Measurements from ENCODE around the gene PTBP3. TPM values are rescaled to one million over a fixed set of nuclear protein-coding genes. Genes with fewer than 3 reads are reported as not detected.

Gene PTBP3
- total and polyA plus RNA-seq, 2 donors (not counting 1 experiment from before 2014, with no cell fraction given) = 16.7 to 28.7 TPM

DNA sequence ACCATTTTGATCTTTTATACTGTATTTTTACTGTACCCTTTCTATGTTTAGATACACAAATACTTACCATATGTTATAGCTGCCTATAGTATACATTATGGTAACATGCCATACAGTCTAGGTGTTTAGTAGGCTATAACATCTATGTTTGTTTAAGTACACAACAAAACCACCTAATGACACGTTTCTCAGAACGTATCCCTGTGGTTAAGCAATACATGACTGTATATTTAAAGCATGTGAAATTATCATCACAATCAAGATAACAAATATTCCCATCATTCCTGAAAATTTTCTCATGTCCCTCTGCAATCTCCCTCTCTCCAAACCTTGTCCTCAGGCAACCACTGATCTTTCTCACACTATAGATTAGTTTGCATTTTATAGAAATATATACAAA lies 91.9 kb downstream of the PTBP3 start:
- peak in 1 of 2 donors; percentile 53 for DNase-seq (ENCODE audit: low read depth in 2 of 2)
- Histone ChIP-seq H3K36me3 (ENCODE audit: control insufficient read depth, insufficient read depth, low read length) (no peaks in the 10 kb centered on the region), H3K9ac (ENCODE audit: insufficient read depth, low read length) (no peak overlapping the region), H2AFZ (ENCODE audit: low read length) (no peak overlapping the region), H3K4me1 (ENCODE audit: control insufficient read depth, extremely low read depth, insufficient read depth, low read length) (no peaks in the 10 kb centered on the region), H3K4me3 (replicated peaks in 1 of 4; ENCODE audit: control extremely low read depth in 1 of 4, insufficient read depth in 1 of 4, low read depth in 3 of 4, low read length in 4 of 4) (no peak overlapping the region), H3K4me2 (ENCODE audit: extremely low read depth, insufficient read depth, low read length) (no peak overlapping the region), H3K27me3 (ENCODE audit: control insufficient read depth, insufficient read depth, low read length) (no peaks in the 10 kb centered on the region), H3K27ac (ENCODE audit: insufficient read depth, low read length) (no peak overlapping the region), H3K9me3 (ENCODE audit: control insufficient read depth, insufficient read depth, low read depth, low read length) (no peaks in the 10 kb centered on the region), H4K20me1 (ENCODE audit: control insufficient read depth, extremely low read depth, insufficient read depth, low read length) (no peaks in the 10 kb centered on the region), H3K79me2 (ENCODE audit: control insufficient read depth, insufficient read depth, low read length) (no peaks in the 10 kb centered on the region)
- TF ChIP-seq, protein P1, sequence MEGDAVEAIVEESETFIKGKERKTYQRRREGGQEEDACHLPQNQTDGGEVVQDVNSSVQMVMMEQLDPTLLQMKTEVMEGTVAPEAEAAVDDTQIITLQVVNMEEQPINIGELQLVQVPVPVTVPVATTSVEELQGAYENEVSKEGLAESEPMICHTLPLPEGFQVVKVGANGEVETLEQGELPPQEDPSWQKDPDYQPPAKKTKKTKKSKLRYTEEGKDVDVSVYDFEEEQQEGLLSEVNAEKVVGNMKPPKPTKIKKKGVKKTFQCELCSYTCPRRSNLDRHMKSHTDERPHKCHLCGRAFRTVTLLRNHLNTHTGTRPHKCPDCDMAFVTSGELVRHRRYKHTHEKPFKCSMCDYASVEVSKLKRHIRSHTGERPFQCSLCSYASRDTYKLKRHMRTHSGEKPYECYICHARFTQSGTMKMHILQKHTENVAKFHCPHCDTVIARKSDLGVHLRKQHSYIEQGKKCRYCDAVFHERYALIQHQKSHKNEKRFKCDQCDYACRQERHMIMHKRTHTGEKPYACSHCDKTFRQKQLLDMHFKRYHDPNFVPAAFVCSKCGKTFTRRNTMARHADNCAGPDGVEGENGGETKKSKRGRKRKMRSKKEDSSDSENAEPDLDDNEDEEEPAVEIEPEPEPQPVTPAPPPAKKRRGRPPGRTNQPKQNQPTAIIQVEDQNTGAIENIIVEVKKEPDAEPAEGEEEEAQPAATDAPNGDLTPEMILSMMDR (conservative IDR thresholded peaks at IDR 0.05 in 1 of 2, IDR thresholded peaks at IDR 0.05 in 1 of 2; ENCODE audit: low read depth in 1 of 2, low read length in 2 of 2) = no peak
- no peak for TF ChIP-seq EZH2 (IDR thresholded peaks at IDR 0.05; ENCODE audit: low read length, missing control alignments)

DNA sequence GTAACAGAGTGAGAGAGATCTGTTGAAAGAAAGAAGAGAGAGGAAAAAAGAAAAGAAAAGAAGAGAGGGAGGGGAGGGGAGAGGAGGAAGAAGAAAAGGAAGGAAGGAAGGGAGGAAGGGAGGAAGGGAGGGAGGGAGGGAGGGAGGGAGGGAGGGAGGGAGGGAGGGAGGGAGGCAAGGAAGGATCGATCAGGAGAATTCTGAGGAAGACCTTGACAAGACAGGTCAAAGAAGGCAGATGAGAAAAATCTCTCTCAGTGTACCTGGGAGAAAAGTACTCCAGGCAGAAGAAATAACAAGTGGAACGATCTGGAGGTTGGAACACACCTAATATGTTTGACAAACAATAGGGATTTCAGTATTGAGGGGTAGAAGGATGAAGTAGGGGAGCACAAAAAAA lies 93.7 kb downstream of the PTBP3 start:
- no peak overlapping the region for H3K27ac ChIP-seq (ENCODE audit: insufficient read depth, low read length)
- no peak for DNase-seq (ENCODE audit: low read depth in 2 of 2)
- TF ChIP-seq EZH2 (IDR thresholded peaks at IDR 0.05; ENCODE audit: low read length, missing control alignments) = no peak
- TF ChIP-seq, protein P1 (conservative IDR thresholded peaks at IDR 0.05 in 1 of 2, IDR thresholded peaks at IDR 0.05 in 1 of 2; ENCODE audit: low read depth in 1 of 2, low read length in 2 of 2) = no peak
- H3K27me3 ChIP-seq (ENCODE audit: control insufficient read depth, insufficient read depth, low read length) = no peaks in the 10 kb centered on the region
- no peaks in the 10 kb centered on the region for H3K9me3 ChIP-seq (ENCODE audit: control insufficient read depth, insufficient read depth, low read depth, low read length)
- H3K36me3 ChIP-seq (ENCODE audit: control insufficient read depth, insufficient read depth, low read length) = no peaks in the 10 kb centered on the region
- no peak overlapping the region for H3K4me3 ChIP-seq (replicated peaks in 1 of 4; ENCODE audit: control extremely low read depth in 1 of 4, insufficient read depth in 1 of 4, low read depth in 3 of 4, low read length in 4 of 4)
- H3K4me2 ChIP-seq (ENCODE audit: extremely low read depth, insufficient read depth, low read length) = no peak overlapping the region
- no peak overlapping the region for H3K9ac ChIP-seq (ENCODE audit: insufficient read depth, low read length)
- no peaks in the 10 kb centered on the region for H4K20me1 ChIP-seq (ENCODE audit: control insufficient read depth, extremely low read depth, insufficient read depth, low read length)
- H3K79me2 ChIP-seq (ENCODE audit: control insufficient read depth, insufficient read depth, low read length) = no peaks in the 10 kb centered on the region
- no peak overlapping the region for H2AFZ ChIP-seq (ENCODE audit: low read length)
- no peaks in the 10 kb centered on the region for H3K4me1 ChIP-seq (ENCODE audit: control insufficient read depth, extremely low read depth, insufficient read depth, low read length)

DNA sequence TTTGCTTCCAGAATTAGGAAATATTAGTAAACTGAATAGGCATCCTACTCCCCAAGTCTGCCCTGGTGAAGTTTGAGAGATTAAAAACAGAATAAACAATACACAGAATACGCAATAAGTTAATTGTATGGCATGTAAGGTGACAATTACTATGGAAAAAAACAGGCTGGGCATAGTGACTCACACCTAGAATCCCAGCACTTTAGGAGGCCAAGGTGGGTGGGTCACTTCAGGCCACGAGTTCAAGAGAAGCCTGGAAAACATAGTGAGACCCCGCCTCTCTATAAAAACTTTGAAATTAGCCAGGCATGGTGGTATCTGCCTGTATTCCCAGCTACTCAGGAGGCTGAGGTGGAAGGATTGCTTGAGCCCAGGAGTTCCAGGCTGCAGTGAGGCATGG lies 94.1 kb downstream of the PTBP3 start:
- Histone ChIP-seq H3K27me3 (ENCODE audit: control insufficient read depth, insufficient read depth, low read length) (no peaks in the 10 kb centered on the region), H3K9ac (ENCODE audit: insufficient read depth, low read length) (no peak overlapping the region), H2AFZ (ENCODE audit: low read length) (no peak overlapping the region), H3K4me3 (replicated peaks in 1 of 4; ENCODE audit: control extremely low read depth in 1 of 4, insufficient read depth in 1 of 4, low read depth in 3 of 4, low read length in 4 of 4) (no peak overlapping the region), H3K79me2 (ENCODE audit: control insufficient read depth, insufficient read depth, low read length) (no peaks in the 10 kb centered on the region), H4K20me1 (ENCODE audit: control insufficient read depth, extremely low read depth, insufficient read depth, low read length) (no peaks in the 10 kb centered on the region), H3K4me2 (ENCODE audit: extremely low read depth, insufficient read depth, low read length) (no peak overlapping the region), H3K36me3 (ENCODE audit: control insufficient read depth, insufficient read depth, low read length) (no peaks in the 10 kb centered on the region), H3K27ac (ENCODE audit: insufficient read depth, low read length) (no peak overlapping the region), H3K4me1 (ENCODE audit: control insufficient read depth, extremely low read depth, insufficient read depth, low read length) (peaks cover 1% of the 10 kb centered on the region), H3K9me3 (ENCODE audit: control insufficient read depth, insufficient read depth, low read depth, low read length) (no peaks in the 10 kb centered on the region)
- DNase-seq (ENCODE audit: low read depth in 2 of 2) = no peak
- TF ChIP-seq EZH2 (IDR thresholded peaks at IDR 0.05; ENCODE audit: low read length, missing control alignments) = no peak
- TF ChIP-seq, protein P1 (conservative IDR thresholded peaks at IDR 0.05 in 1 of 2, IDR thresholded peaks at IDR 0.05 in 1 of 2; ENCODE audit: low read depth in 1 of 2, low read length in 2 of 2) = no peak

Measured in fibroblast of lung (primary cell).